ENCODE data around the gene KIF5A. TPM values are rescaled to one million over a fixed set of nuclear protein-coding genes. Genes with fewer than 3 reads are reported as not detected.
A peak's percentile ranks its signal among the peaks of the same experiment; 100 is the strongest.

The KIF5A gene
- total and polyA plus RNA-seq, 2 of the 13 experiments (the other 11 are each of a cell fraction or from before 2014, with no cell fraction given): 1.6 to 11.9 TPM

DNA sequence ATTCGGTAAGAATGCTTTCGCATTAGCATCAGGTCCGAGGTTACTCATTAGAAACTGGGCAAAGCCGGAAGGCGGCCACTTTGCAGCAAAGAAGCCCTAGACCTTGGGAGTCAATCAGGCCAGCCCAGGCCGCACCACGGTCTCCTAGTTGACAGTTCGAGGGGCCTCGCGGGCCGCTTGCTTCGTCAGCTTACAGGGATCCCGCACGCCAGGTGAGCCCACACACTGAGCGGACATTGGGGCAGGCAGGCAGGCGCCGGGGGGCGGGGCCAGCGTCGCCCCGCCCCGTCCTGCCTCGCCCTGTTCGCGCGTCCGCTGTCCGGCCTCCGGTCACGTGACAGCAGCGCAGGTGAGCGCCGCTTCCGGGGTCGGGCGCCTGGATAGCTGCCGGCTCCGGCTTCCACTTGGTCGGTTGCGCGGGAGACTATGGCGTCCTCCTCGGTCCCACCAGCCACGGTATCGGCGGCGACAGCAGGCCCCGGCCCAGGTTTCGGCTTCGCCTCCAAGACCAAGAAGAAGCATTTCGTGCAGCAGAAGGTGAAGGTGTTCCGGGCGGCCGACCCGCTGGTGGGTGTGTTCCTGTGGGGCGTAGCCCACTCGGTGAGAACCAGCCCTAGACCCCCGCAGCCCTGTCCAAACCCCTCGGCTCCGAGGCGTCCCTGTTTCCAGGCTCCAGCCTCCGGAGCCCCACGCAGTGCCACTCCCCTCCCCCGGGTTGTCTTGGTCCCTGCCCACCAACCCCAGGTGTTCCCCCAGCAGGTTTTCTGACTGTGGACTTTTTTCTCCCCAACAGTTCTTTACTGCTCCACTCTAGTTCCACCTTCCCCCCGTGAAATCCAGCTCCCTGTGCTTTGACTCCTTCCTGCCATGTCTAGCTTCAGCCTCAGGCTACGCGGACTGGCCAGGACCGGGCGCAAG, 41.3 kb downstream of the KIF5A start, which contains the start of gene PIP4K2C (continued):
- TF ChIP-seq, protein P1, sequence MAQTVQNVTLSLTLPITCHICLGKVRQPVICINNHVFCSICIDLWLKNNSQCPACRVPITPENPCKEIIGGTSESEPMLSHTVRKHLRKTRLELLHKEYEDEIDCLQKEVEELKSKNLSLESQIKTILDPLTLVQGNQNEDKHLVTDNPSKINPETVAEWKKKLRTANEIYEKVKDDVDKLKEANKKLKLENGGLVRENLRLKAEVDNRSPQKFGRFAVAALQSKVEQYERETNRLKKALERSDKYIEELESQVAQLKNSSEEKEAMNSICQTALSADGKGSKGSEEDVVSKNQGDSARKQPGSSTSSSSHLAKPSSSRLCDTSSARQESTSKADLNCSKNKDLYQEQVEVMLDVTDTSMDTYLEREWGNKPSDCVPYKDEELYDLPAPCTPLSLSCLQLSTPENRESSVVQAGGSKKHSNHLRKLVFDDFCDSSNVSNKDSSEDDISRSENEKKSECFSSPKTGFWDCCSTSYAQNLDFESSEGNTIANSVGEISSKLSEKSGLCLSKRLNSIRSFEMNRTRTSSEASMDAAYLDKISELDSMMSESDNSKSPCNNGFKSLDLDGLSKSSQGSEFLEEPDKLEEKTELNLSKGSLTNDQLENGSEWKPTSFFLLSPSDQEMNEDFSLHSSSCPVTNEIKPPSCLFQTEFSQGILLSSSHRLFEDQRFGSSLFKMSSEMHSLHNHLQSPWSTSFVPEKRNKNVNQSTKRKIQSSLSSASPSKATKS (CRISPR knock-in tag; IDR thresholded peaks at IDR 0.05): no peak
- TF ChIP-seq ZNF205 (CRISPR knock-in tag; IDR thresholded peaks at IDR 0.05) (peak; percentile 32; the same call in 1 of the 2 replicates), MED8 (CRISPR knock-in tag; IDR thresholded peaks at IDR 0.05; ENCODE audit: insufficient replicate concordance) (peak; percentile 65), RCOR2 (CRISPR knock-in tag; IDR thresholded peaks at IDR 0.05) (no peak), ZNF101 (CRISPR knock-in tag; IDR thresholded peaks at IDR 0.05; ENCODE audit: borderline replicate concordance, low read depth) (no peak), JUN (CRISPR knock-in tag; IDR thresholded peaks at IDR 0.05) (peak; percentile 18; the same call in 1 of the 2 replicates), SMAD9 (CRISPR knock-in tag; IDR thresholded peaks at IDR 0.05) (no peak), ZNF615 (CRISPR knock-in tag; IDR thresholded peaks at IDR 0.05; ENCODE audit: borderline replicate concordance) (no peak), FOXO1 (CRISPR knock-in tag; IDR thresholded peaks at IDR 0.05) (no peak), MIER2 (CRISPR knock-in tag; IDR thresholded peaks at IDR 0.05) (no peak), KLF12 (CRISPR knock-in tag; IDR thresholded peaks at IDR 0.05; ENCODE audit: borderline replicate concordance) (peak; percentile 66; the same call in 1 of the 2 replicates)
- TF ChIP-seq, protein P2, sequence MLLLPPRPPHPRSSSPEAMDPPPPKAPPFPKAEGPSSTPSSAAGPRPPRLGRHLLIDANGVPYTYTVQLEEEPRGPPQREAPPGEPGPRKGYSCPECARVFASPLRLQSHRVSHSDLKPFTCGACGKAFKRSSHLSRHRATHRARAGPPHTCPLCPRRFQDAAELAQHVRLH (CRISPR knock-in tag; IDR thresholded peaks at IDR 0.05; ENCODE audit: borderline replicate concordance, low read depth): 0 out of 2 replicates have a peak, but pooled peaks have one; percentile 15
- TF ChIP-seq, protein P3, sequence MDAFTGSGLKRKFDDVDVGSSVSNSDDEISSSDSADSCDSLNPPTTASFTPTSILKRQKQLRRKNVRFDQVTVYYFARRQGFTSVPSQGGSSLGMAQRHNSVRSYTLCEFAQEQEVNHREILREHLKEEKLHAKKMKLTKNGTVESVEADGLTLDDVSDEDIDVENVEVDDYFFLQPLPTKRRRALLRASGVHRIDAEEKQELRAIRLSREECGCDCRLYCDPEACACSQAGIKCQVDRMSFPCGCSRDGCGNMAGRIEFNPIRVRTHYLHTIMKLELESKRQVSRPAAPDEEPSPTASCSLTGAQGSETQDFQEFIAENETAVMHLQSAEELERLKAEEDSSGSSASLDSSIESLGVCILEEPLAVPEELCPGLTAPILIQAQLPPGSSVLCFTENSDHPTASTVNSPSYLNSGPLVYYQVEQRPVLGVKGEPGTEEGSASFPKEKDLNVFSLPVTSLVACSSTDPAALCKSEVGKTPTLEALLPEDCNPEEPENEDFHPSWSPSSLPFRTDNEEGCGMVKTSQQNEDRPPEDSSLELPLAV (CRISPR knock-in tag; conservative IDR thresholded peaks at IDR 0.05; ENCODE audit: low read depth): no peak
- TF ChIP-seq, protein P4, sequence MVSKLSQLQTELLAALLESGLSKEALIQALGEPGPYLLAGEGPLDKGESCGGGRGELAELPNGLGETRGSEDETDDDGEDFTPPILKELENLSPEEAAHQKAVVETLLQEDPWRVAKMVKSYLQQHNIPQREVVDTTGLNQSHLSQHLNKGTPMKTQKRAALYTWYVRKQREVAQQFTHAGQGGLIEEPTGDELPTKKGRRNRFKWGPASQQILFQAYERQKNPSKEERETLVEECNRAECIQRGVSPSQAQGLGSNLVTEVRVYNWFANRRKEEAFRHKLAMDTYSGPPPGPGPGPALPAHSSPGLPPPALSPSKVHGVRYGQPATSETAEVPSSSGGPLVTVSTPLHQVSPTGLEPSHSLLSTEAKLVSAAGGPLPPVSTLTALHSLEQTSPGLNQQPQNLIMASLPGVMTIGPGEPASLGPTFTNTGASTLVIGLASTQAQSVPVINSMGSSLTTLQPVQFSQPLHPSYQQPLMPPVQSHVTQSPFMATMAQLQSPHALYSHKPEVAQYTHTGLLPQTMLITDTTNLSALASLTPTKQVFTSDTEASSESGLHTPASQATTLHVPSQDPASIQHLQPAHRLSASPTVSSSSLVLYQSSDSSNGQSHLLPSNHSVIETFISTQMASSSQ (IDR thresholded peaks at IDR 0.05; ENCODE audit: low read depth): no peak
- TF ChIP-seq, protein P4 (CRISPR knock-in tag; IDR thresholded peaks at IDR 0.05; ENCODE audit: borderline replicate concordance): 0 out of 2 replicates have a peak, but pooled peaks have one; percentile 30
- TF ChIP-seq, protein P5, sequence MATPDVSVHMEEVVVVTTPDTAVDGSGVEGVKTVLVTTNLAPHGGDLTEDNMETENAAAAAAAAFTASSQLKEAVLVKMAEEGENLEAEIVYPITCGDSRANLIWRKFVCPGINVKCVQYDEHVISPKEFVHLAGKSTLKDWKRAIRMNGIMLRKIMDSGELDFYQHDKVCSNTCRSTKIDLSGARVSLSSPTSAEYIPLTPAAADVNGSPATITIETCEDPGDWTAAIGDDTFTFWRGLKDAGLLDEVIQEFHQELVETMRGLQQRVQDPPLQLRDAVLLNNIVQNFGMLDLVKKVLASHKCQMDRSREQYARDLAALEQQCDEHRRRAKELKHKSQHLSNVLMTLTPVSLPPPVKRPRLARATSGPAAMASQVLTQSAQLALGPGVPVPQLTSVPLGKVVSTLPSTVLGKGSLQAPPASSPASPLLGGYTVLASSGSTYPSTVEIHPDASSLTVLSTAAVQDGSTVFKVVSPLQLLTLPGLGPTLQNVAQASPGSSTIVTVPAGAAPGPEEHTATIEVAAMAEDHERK (CRISPR knock-in tag; IDR thresholded peaks at IDR 0.05; ENCODE audit: low read depth): no peak
- TF ChIP-seq, protein P6, sequence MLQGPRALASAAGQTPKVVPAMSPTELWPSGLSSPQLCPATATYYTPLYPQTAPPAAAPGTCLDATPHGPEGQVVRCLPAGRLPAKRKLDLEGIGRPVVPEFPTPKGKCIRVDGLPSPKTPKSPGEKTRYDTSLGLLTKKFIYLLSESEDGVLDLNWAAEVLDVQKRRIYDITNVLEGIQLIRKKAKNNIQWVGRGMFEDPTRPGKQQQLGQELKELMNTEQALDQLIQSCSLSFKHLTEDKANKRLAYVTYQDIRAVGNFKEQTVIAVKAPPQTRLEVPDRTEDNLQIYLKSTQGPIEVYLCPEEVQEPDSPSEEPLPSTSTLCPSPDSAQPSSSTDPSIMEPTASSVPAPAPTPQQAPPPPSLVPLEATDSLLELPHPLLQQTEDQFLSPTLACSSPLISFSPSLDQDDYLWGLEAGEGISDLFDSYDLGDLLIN (CRISPR knock-in tag; IDR thresholded peaks at IDR 0.05; ENCODE audit: borderline replicate concordance): no peak
